Left kidney (tissue), 2 donors: Measurements from ENCODE around the gene SLC2A6. TPM values are rescaled to one million over a fixed set of nuclear protein-coding genes. Genes with fewer than 3 reads are reported as not detected.
A peak's percentile ranks its signal among the peaks of the same experiment; 100 is the strongest.

Experiments used
- DNase-seq: peaks from one replicate; pipeline ENCODE4 v3.0.0-alpha.2; 2013
- polyA plus RNA-seq: library from polyadenylated mRNA; unstranded; fragments of 120-200 nt; gene quantifications from one replicate; pipeline ENCODE4 v1.2.1, GENCODE V29; 2013; ENCODE audit not compliant: insufficient read length

SLC2A6 gene
- polyA plus RNA-seq, 1 donor: 1.0 TPM

- DNase-seq: no peak
These were observed 41.0 kb downstream of the SLC2A6 start for GRCh38 chr9:133437753-133438531.

- no peak for DNase-seq
These were observed 42.2 kb downstream of the SLC2A6 start for GRCh38 chr9:133436681-133437080.

GRCh38 chr9:133433351-133433843 is 45.5 kb downstream of the SLC2A6 start:
- no peak for DNase-seq

GRCh38 chr9:133430244-133430643 is 48.7 kb downstream of the SLC2A6 start:
- no peak for DNase-seq

GRCh38 chr9:133429641-133430161 is 49.2 kb downstream of the SLC2A6 start:
- peak; percentile 46 for DNase-seq

GRCh38 chr9:133429214-133429613 is 49.7 kb downstream of the SLC2A6 start:
- DNase-seq: no peak

- peak; percentile 45 for DNase-seq
These were observed 50.2 kb downstream of the SLC2A6 start for GRCh38 chr9:133428617-133429101.

- no peak for DNase-seq
These were observed 51.1 kb downstream of the SLC2A6 start for GRCh38 chr9:133427658-133428348.

- no peak for DNase-seq
These were observed 52.9 kb downstream of the SLC2A6 start for GRCh38 chr9:133426011-133426410.

- DNase-seq: no peak
These were observed 53.8 kb downstream of the SLC2A6 start for GRCh38 chr9:133425049-133425632.

GRCh38 chr9:133424187-133424586 is 54.7 kb downstream of the SLC2A6 start:
- DNase-seq: no peak

GRCh38 chr9:133423216-133423615 is 55.7 kb downstream of the SLC2A6 start:
- no peak for DNase-seq

GRCh38 chr9:133421615-133422542 is 57.0 kb downstream of the SLC2A6 start, which contains the start of gene ADAMTS13:
Gene ADAMTS13 (plus strand): TSS chr9:133422367. CDS start chr9:133422444, 77 bp downstream.
- no peak for DNase-seq

Other genes with a start within 250 kb of the SLC2A6 start
- 19.1 TPM for gene ABO, start 203.9 kb downstream of the SLC2A6 start, polyA plus RNA-seq
- gene SURF6, start 142.9 kb downstream of the SLC2A6 start, polyA plus RNA-seq: 22.3 TPM
- gene MED22, start 131.0 kb downstream of the SLC2A6 start, polyA plus RNA-seq: 25.6 TPM
- gene RPL7A, start 130.9 kb downstream of the SLC2A6 start, polyA plus RNA-seq: 2,305 TPM
- 34.7 TPM for gene SURF1, start 122.6 kb downstream of the SLC2A6 start, polyA plus RNA-seq
- gene SURF2, start 122.5 kb downstream of the SLC2A6 start, polyA plus RNA-seq: 17.7 TPM
- gene SURF4, start 103.0 kb downstream of the SLC2A6 start, polyA plus RNA-seq: 157 TPM
- gene STKLD1, start 102.7 kb downstream of the SLC2A6 start, polyA plus RNA-seq: 4.4 TPM
- gene REXO4, start 61.1 kb downstream of the SLC2A6 start, polyA plus RNA-seq: 24.0 TPM
- 10.9 TPM for gene ADAMTS13, start 56.7 kb downstream of the SLC2A6 start, polyA plus RNA-seq
- 27.3 TPM for gene CACFD1, start 19.1 kb downstream of the SLC2A6 start, polyA plus RNA-seq
- 0.37 TPM for gene MYMK, start 45.9 kb upstream of the SLC2A6 start, polyA plus RNA-seq
- 1.2 TPM for gene ADAMTSL2, start 55.6 kb upstream of the SLC2A6 start, polyA plus RNA-seq
- 0.12 TPM for gene FAM163B, start 130.3 kb upstream of the SLC2A6 start, polyA plus RNA-seq
- 0.90 TPM for gene DBH, start 157.3 kb upstream of the SLC2A6 start, polyA plus RNA-seq